ENCODE data around the gene HSD17B10.
"Not testable (repeated sequence)": the region's sequence is repeated elsewhere in the genome, so short reads cannot be mapped to it uniquely, and the experiment has no call there.

The HSD17B10 gene

GRCh38 chrX:53435997-53436396 is 1.8 kb upstream of the HSD17B10 start:
- DNase-seq = peak; percentile 39

- no peak for DNase-seq
Observed at GRCh38 chrX:53430231-53430630, 3.9 kb downstream of the HSD17B10 start.

GRCh38 chrX:53429755-53430154 is 4.4 kb downstream of the HSD17B10 start:
- DNase-seq = no peak

GRCh38 chrX:53422861-53423306 is 11.3 kb downstream of the HSD17B10 start, which contains the start of gene RIBC1:
Gene RIBC1, plus strand, starts transcription at chrX:53422873. Its CDS starts 3,404 bp downstream, at chrX:53426277.
- no peak for DNase-seq

GRCh38 chrX:53422086-53422860 is 11.9 kb downstream of the HSD17B10 start, which contains the start of gene SMC1A:
Gene SMC1A, minus strand, starts transcription at chrX:53422654. Its CDS starts 54 bp downstream, at chrX:53422600.
- peak; percentile 98 for DNase-seq

GRCh38 chrX:53421772-53422085 is 12.4 kb downstream of the HSD17B10 start:
- peak; percentile 45 for DNase-seq

GRCh38 chrX:53421125-53421524 is 13.0 kb downstream of the HSD17B10 start:
- no peak for DNase-seq

- DNase-seq = not testable (repeated sequence)
Observed at GRCh38 chrX:53420351-53420750, 13.8 kb downstream of the HSD17B10 start.

GRCh38 chrX:53412446-53412845 is 21.7 kb downstream of the HSD17B10 start:
- no peak for DNase-seq

GRCh38 chrX:53403535-53403934 is 30.6 kb downstream of the HSD17B10 start:
- no peak for DNase-seq

GRCh38 chrX:53398216-53398615 is 36.0 kb downstream of the HSD17B10 start:
- no peak for DNase-seq

- no peak for DNase-seq
Observed at GRCh38 chrX:53395605-53396298, 38.4 kb downstream of the HSD17B10 start.

- DNase-seq = no peak
Observed at GRCh38 chrX:53383376-53384076, 50.6 kb downstream of the HSD17B10 start.

Measured in NCI-H2107 (cell line).